OCI-LY1 (cell line): Measurements from ENCODE around the gene EML4.

Source experiments
- EZH2 ChIP-seq: fragments of 200-600 bp; sonication (generic), shearing (Covaris generic); IDR thresholded peaks from 2 replicates; pipeline ENCODE4 v1.8.0; 2017; ENCODE audit warnings: borderline replicate concordance, mixed run types, mild to moderate bottlenecking, antibody characterized with exemption, low read length, moderate library complexity, mixed read lengths
- TF ChIP-seq, protein P1 (sequence below): fragments of 200-600 bp; sonication (generic), shearing (Covaris generic); IDR thresholded peaks from 2 replicates; pipeline ENCODE4 v1.5.1; 2017; ENCODE audit warnings: mild to moderate bottlenecking, antibody characterized with exemption, low read length, moderate library complexity, mixed read lengths

DNA sequence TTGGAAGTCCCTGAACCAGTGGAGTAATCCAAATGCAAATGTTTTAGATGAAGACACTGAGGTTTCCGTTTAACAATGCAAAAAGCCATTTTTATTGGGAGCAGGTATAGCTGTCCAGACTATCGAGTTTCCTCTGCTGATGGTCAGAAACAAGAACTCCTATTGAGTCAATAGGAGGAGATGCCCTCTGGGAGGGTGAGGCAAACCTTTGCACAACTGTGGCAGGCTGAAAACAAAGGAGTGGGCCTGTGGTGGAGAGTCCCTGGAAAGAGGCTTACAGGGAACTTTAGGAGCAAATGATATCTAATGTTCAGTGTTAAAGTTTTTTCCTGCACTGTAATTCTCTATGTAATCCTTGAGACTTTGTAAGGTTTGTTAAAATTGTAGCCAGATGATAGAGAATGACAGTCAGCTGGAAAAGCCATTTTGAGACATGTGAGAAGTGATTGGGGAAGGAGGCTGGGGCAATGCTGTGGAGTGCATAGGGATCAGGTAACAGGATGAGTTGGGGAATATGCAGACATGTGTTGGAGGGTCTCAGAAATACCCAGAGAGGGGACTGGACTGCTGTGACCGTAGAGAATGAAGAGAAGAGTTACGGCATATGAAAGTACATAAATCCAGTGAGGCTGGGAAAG, 15.1 kb upstream of the EML4 start:
- TF ChIP-seq, protein P1, sequence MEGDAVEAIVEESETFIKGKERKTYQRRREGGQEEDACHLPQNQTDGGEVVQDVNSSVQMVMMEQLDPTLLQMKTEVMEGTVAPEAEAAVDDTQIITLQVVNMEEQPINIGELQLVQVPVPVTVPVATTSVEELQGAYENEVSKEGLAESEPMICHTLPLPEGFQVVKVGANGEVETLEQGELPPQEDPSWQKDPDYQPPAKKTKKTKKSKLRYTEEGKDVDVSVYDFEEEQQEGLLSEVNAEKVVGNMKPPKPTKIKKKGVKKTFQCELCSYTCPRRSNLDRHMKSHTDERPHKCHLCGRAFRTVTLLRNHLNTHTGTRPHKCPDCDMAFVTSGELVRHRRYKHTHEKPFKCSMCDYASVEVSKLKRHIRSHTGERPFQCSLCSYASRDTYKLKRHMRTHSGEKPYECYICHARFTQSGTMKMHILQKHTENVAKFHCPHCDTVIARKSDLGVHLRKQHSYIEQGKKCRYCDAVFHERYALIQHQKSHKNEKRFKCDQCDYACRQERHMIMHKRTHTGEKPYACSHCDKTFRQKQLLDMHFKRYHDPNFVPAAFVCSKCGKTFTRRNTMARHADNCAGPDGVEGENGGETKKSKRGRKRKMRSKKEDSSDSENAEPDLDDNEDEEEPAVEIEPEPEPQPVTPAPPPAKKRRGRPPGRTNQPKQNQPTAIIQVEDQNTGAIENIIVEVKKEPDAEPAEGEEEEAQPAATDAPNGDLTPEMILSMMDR = no peak
- TF ChIP-seq EZH2 = no peak
